ENCODE data around the gene TMPRSS6. TPM values are rescaled to one million over a fixed set of nuclear protein-coding genes. Genes with fewer than 3 reads are reported as not detected.

The TMPRSS6 gene
- total RNA-seq, 2 donors from 2014 or later = 0.22 to 0.31 TPM

- Mint-ChIP-seq H3K27me3 (ENCODE audit: insufficient read depth) (peaks cover 4% of the 10 kb centered on the region), H3K36me3 (ENCODE audit: low read depth) (peaks cover 17% of the 10 kb centered on the region), H3K4me3 (no peak overlapping the region), H3K27ac (peak overlapping the region; percentile 66), H3K9me3 (no peaks in the 10 kb centered on the region), H3K4me1 (peaks cover 16% of the 10 kb centered on the region)
- no peak for DNase-seq
- Histone ChIP-seq H3K27ac (ENCODE audit: low read depth, low read length) (no peak overlapping the region), H3K27me3 (ENCODE audit: control insufficient read depth, insufficient read depth, low read length, poor library complexity, severe bottlenecking) (no peaks in the 10 kb centered on the region), H3K4me3 (ENCODE audit: low read length) (no peak overlapping the region), H3K9me3 (ENCODE audit: control insufficient read depth, low read length) (no peaks in the 10 kb centered on the region), H3K9ac (ENCODE audit: extremely low read depth, low read length, poor library complexity, severe bottlenecking) (no peak overlapping the region), H3K36me3 (ENCODE audit: control insufficient read depth, insufficient read depth, low read length) (peaks cover 3% of the 10 kb centered on the region), H3K4me1 (ENCODE audit: control insufficient read depth, insufficient read depth, low read length) (no peaks in the 10 kb centered on the region)
- 90 to 91% methylated on average over 2 to 13 of the region's 13 CpGs for WGBS, 2 experiments (ENCODE audit: insufficient coverage in 1 of 2, insufficient read length in 1 of 2)
- no peak for TF ChIP-seq CTCF (conservative IDR thresholded peaks at IDR 0.05)
Measured at GRCh38 chr22:37056246-37056645, 53.3 kb downstream of the TMPRSS6 start.

GRCh38 chr22:37054600-37055365 lies 54.7 kb downstream of the TMPRSS6 start:
- Mint-ChIP-seq H3K27ac (no peak overlapping the region), H3K4me3 (no peak overlapping the region), H3K36me3 (ENCODE audit: low read depth) (peaks cover 17% of the 10 kb centered on the region), H3K27me3 (ENCODE audit: insufficient read depth) (peaks cover 10% of the 10 kb centered on the region), H3K9me3 (no peaks in the 10 kb centered on the region), H3K4me1 (peaks cover 16% of the 10 kb centered on the region)
- DNase-seq = no peak
- no peak overlapping the region for H3K9ac ChIP-seq (ENCODE audit: extremely low read depth, low read length, poor library complexity, severe bottlenecking)
- no peaks in the 10 kb centered on the region for H3K9me3 ChIP-seq (ENCODE audit: control insufficient read depth, low read length)
- no peak for TF ChIP-seq CTCF (conservative IDR thresholded peaks at IDR 0.05)
- H3K36me3 ChIP-seq (ENCODE audit: control insufficient read depth, insufficient read depth, low read length) = peaks cover 3% of the 10 kb centered on the region
- H3K27ac ChIP-seq (ENCODE audit: low read depth, low read length) = no peak overlapping the region
- H3K27me3 ChIP-seq (ENCODE audit: control insufficient read depth, insufficient read depth, low read length, poor library complexity, severe bottlenecking) = no peaks in the 10 kb centered on the region
- 92 to 93% methylated on average over 16 to 20 of the region's 20 CpGs for WGBS, 2 experiments (ENCODE audit: insufficient coverage in 1 of 2, insufficient read length in 1 of 2)
- H3K4me1 ChIP-seq (ENCODE audit: control insufficient read depth, insufficient read depth, low read length) = no peaks in the 10 kb centered on the region
- H3K4me3 ChIP-seq (ENCODE audit: low read length) = no peak overlapping the region

GRCh38 chr22:37054056-37054395 lies 55.5 kb downstream of the TMPRSS6 start:
- Histone ChIP-seq H3K9me3 (ENCODE audit: control insufficient read depth, low read length) (no peaks in the 10 kb centered on the region), H3K27me3 (ENCODE audit: control insufficient read depth, insufficient read depth, low read length, poor library complexity, severe bottlenecking) (no peaks in the 10 kb centered on the region), H3K4me3 (ENCODE audit: low read length) (no peak overlapping the region), H3K36me3 (ENCODE audit: control insufficient read depth, insufficient read depth, low read length) (peaks cover 3% of the 10 kb centered on the region), H3K27ac (ENCODE audit: low read depth, low read length) (no peak overlapping the region), H3K4me1 (ENCODE audit: control insufficient read depth, insufficient read depth, low read length) (no peaks in the 10 kb centered on the region), H3K9ac (ENCODE audit: extremely low read depth, low read length, poor library complexity, severe bottlenecking) (no peak overlapping the region)
- no peak for TF ChIP-seq CTCF (conservative IDR thresholded peaks at IDR 0.05)
- DNase-seq = no peak
- H3K27ac Mint-ChIP-seq = no peak overlapping the region
- WGBS, 2 experiments (ENCODE audit: insufficient coverage in 1 of 2, insufficient read length in 1 of 2) = 83 to 89% methylated on average over 8 of the region's 8 CpGs
- H3K36me3 Mint-ChIP-seq (ENCODE audit: low read depth) = peaks cover 17% of the 10 kb centered on the region
- peaks cover 13% of the 10 kb centered on the region for H3K27me3 Mint-ChIP-seq (ENCODE audit: insufficient read depth)
- H3K9me3 Mint-ChIP-seq = no peaks in the 10 kb centered on the region
- peaks cover 16% of the 10 kb centered on the region for H3K4me1 Mint-ChIP-seq
- no peak overlapping the region for H3K4me3 Mint-ChIP-seq

Measured in endodermal cell (in vitro differentiated cells).